ENCODE measurements around the gene CYP4Z1.
"Not testable (repeated sequence)": the region's sequence is repeated elsewhere in the genome, so short reads cannot be mapped to it uniquely, and the experiment has no call there.

Gene CYP4Z1

GRCh38 chr1:47128221-47128620 lies 61.2 kb downstream of the CYP4Z1 start:
- H3K27ac ChIP-seq (ENCODE audit: low read length), result no peak overlapping the region
- H3K36me3 ChIP-seq (ENCODE audit: insufficient read depth, low read length), result no peaks in the 10 kb centered on the region
- no peaks in the 10 kb centered on the region for H3K4me1 ChIP-seq (ENCODE audit: insufficient read depth, low read length)
- ATAC-seq (ENCODE audit: insufficient read depth, low read depth) (no peak), DNase-seq (no peak)
- no peak overlapping the region for H3K9ac ChIP-seq (ENCODE audit: low read depth, low read length)
- no peaks in the 10 kb centered on the region for H4K20me1 ChIP-seq (ENCODE audit: insufficient read depth, low read length)
- no peak overlapping the region for H2AFZ ChIP-seq (ENCODE audit: low read depth, low read length)
- no peaks in the 10 kb centered on the region for H3K79me2 ChIP-seq (ENCODE audit: insufficient read depth, low read length)
- H3K9me3 ChIP-seq (ENCODE audit: insufficient read depth, low read length, severe bottlenecking), result no peaks in the 10 kb centered on the region
- H3K4me3 ChIP-seq (ENCODE audit: low read depth in 1 of 2, low read length in 2 of 2), result no peak overlapping the region
- no peaks in the 10 kb centered on the region for H3K27me3 ChIP-seq (ENCODE audit: insufficient read depth, low read length, poor library complexity)
- no peak for TF ChIP-seq CTCF (IDR thresholded peaks at IDR 0.05; ENCODE audit: borderline replicate concordance, extremely low read depth, low read length, poor library complexity, severe bottlenecking)
- no peak for TF ChIP-seq EZH2 (IDR thresholded peaks at IDR 0.05; ENCODE audit: borderline replicate concordance, low read depth, low read length, severe bottlenecking)
- no peak overlapping the region for H3K4me2 ChIP-seq (ENCODE audit: insufficient read depth, low read length)

- H3K27me3 ChIP-seq (ENCODE audit: insufficient read depth, low read length, poor library complexity); H3K36me3 ChIP-seq (ENCODE audit: insufficient read depth, low read length); H4K20me1 ChIP-seq (ENCODE audit: insufficient read depth, low read length); H3K9ac ChIP-seq (ENCODE audit: low read depth, low read length); ATAC-seq (ENCODE audit: insufficient read depth, low read depth); DNase-seq; H3K4me2 ChIP-seq (ENCODE audit: insufficient read depth, low read length); H3K4me3 ChIP-seq (ENCODE audit: low read depth in 1 of 2, low read length in 2 of 2); H2AFZ ChIP-seq (ENCODE audit: low read depth, low read length); H3K4me1 ChIP-seq (ENCODE audit: insufficient read depth, low read length); H3K79me2 ChIP-seq (ENCODE audit: insufficient read depth, low read length); H3K9me3 ChIP-seq (ENCODE audit: insufficient read depth, low read length, severe bottlenecking); H3K27ac ChIP-seq (ENCODE audit: low read length): not testable (repeated sequence)
Observed at GRCh38 chr1:47128854-47129253, 61.8 kb downstream of the CYP4Z1 start.

- not testable (repeated sequence) for H3K4me1 ChIP-seq (ENCODE audit: insufficient read depth, low read length); H3K36me3 ChIP-seq (ENCODE audit: insufficient read depth, low read length); H3K79me2 ChIP-seq (ENCODE audit: insufficient read depth, low read length); H2AFZ ChIP-seq (ENCODE audit: low read depth, low read length); H3K4me2 ChIP-seq (ENCODE audit: insufficient read depth, low read length); H3K27me3 ChIP-seq (ENCODE audit: insufficient read depth, low read length, poor library complexity); H3K27ac ChIP-seq (ENCODE audit: low read length); H3K9me3 ChIP-seq (ENCODE audit: insufficient read depth, low read length, severe bottlenecking); H4K20me1 ChIP-seq (ENCODE audit: insufficient read depth, low read length); DNase-seq; H3K4me3 ChIP-seq (ENCODE audit: low read depth in 1 of 2, low read length in 2 of 2); ATAC-seq (ENCODE audit: insufficient read depth, low read depth); H3K9ac ChIP-seq (ENCODE audit: low read depth, low read length)
Observed at GRCh38 chr1:47129489-47130230, 62.6 kb downstream of the CYP4Z1 start.

GRCh38 chr1:47132665-47133064 lies 65.6 kb downstream of the CYP4Z1 start:
- not testable (repeated sequence) for ATAC-seq (ENCODE audit: insufficient read depth, low read depth); H3K4me3 ChIP-seq (ENCODE audit: low read depth in 1 of 2, low read length in 2 of 2); DNase-seq; H3K79me2 ChIP-seq (ENCODE audit: insufficient read depth, low read length); H3K27me3 ChIP-seq (ENCODE audit: insufficient read depth, low read length, poor library complexity); H3K9ac ChIP-seq (ENCODE audit: low read depth, low read length); H3K4me1 ChIP-seq (ENCODE audit: insufficient read depth, low read length); H3K4me2 ChIP-seq (ENCODE audit: insufficient read depth, low read length); H2AFZ ChIP-seq (ENCODE audit: low read depth, low read length); H3K9me3 ChIP-seq (ENCODE audit: insufficient read depth, low read length, severe bottlenecking); H4K20me1 ChIP-seq (ENCODE audit: insufficient read depth, low read length); H3K27ac ChIP-seq (ENCODE audit: low read length); H3K36me3 ChIP-seq (ENCODE audit: insufficient read depth, low read length)

GRCh38 chr1:47137198-47137597 lies 70.2 kb downstream of the CYP4Z1 start, which contains the start of gene CYP4A22:
Gene CYP4A22 (plus strand): TSS chr1:47137441. CDS start chr1:47137486, 45 bp downstream.
- H3K4me1 ChIP-seq (ENCODE audit: insufficient read depth, low read length), result no peaks in the 10 kb centered on the region
- TF ChIP-seq EZH2 (IDR thresholded peaks at IDR 0.05; ENCODE audit: borderline replicate concordance, low read depth, low read length, severe bottlenecking), result no peak
- TF ChIP-seq CTCF (IDR thresholded peaks at IDR 0.05; ENCODE audit: borderline replicate concordance, extremely low read depth, low read length, poor library complexity, severe bottlenecking), result no peak
- DNase-seq (no peak), ATAC-seq (ENCODE audit: insufficient read depth, low read depth) (no peak)
- no peak within 1 kb of the TSS for H3K9ac ChIP-seq (ENCODE audit: low read depth, low read length)
- H4K20me1 ChIP-seq (ENCODE audit: insufficient read depth, low read length), result no peaks in the 10 kb centered on the region
- no peaks in the 10 kb centered on the region for H3K36me3 ChIP-seq (ENCODE audit: insufficient read depth, low read length)
- H3K9me3 ChIP-seq (ENCODE audit: insufficient read depth, low read length, severe bottlenecking), result no peaks in the 10 kb centered on the region
- no peak within 1 kb of the TSS for H2AFZ ChIP-seq (ENCODE audit: low read depth, low read length)
- H3K27ac ChIP-seq (ENCODE audit: low read length), result no peak within 1 kb of the TSS
- H3K79me2 ChIP-seq (ENCODE audit: insufficient read depth, low read length), result no peaks in the 10 kb centered on the region
- H3K4me3 ChIP-seq (ENCODE audit: low read depth in 1 of 2, low read length in 2 of 2), result no peak within 1 kb of the TSS
- no peak within 1 kb of the TSS for H3K4me2 ChIP-seq (ENCODE audit: insufficient read depth, low read length)
- H3K27me3 ChIP-seq (ENCODE audit: insufficient read depth, low read length, poor library complexity), result peaks cover 6% of the 10 kb centered on the region

Measured in DND-41 (cell line).